ENCODE data around the gene SEC23B. TPM values are rescaled to one million over a fixed set of nuclear protein-coding genes. Genes with fewer than 3 reads are reported as not detected.

SEC23B gene
- total RNA-seq, 1 donor from 2014 or later, result 43.6 TPM

GRCh38 chr20:18585134-18585533 lies 77.4 kb downstream of the SEC23B start:
- DNase-seq (ENCODE audit: low spot score), result no peak

GRCh38 chr20:18587665-18588573 lies 80.2 kb downstream of the SEC23B start, which contains the start of gene DTD1:
TSS of gene DTD1 (plus strand) at chr20:18588054. CDS start at chr20:18588073, 19 bp downstream.
- DNase-seq (ENCODE audit: low spot score), result peak; percentile 97

DNA sequence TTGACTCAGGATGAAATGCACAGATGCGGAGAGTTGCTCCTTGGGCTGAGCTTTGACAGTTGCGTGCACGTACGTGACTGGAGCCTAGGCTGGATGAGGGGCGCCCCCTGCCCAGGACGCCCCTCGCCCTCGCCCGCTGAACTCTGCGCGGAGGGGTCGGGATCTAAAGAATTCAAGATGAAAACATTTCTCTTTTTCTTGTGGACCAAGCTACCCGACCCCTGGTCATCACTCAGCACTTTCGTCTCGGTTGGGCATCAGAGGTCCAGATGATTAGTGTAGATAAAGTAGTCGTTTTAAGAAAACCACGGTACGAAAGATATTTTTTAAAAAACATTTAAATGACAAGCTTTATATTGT lies 80.8 kb downstream of the SEC23B start:
- DNase-seq (ENCODE audit: low spot score), result no peak

GRCh38 chr20:18589941-18590674 lies 82.4 kb downstream of the SEC23B start:
- no peak for DNase-seq (ENCODE audit: low spot score)

DNA sequence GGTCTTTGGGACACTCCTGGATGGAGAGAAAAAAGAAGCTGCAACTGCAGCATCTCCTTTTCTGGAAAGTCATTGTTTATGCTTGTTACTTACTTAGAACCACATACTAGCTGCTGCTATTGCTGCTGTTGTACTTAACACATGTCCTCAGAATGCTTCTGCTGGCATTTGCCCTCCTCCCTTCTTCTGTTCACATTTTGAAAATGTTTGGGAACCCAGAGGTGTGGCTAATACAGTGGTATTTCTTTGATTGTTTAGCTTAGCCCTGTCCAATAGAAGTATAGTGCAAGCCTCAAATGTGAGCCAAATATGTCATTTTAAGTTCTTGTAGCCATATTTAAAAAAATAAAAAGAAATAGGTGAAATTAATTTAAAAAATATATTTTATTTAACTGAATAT lies 88.5 kb downstream of the SEC23B start:
- DNase-seq (ENCODE audit: low spot score), result no peak

DNA sequence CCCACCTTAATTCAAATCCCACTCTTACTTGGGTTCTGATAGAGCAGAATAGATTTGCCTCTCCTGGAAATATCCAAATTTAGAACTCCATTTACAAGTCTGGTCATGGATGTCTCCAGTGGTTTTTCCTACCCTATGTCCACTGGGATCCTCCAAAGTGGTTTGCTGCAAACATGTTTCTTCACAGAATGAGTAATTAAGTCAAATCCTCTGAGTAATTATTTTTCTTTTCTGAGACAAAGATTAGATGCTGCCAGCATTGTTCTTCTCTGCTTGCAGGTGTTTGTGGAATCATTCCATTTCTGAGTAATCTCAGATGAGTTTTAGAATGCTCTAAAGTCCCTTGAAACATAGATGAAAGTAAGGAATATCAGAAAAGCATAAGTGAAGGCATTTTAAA lies 102.0 kb downstream of the SEC23B start:
- DNase-seq (ENCODE audit: low spot score), result no peak

Small RNA genes lying within 50 kb of the gene (microRNA-seq; reads per million reads assigned to microRNA genes)
- gene MIR3192 (ENCODE audit: borderline number of aligned reads), result not detected

Other genes with a start within 250 kb of the SEC23B start
- gene ZNF133, start 219.4 kb upstream of the SEC23B start, total RNA-seq, result 12.4 TPM
- 1.3 TPM for gene DZANK1, start 40.9 kb upstream of the SEC23B start, total RNA-seq
- 7.5 TPM for gene POLR3F, start 40.5 kb upstream of the SEC23B start, total RNA-seq
- gene RBBP9, start 10.7 kb upstream of the SEC23B start, total RNA-seq, result 16.9 TPM
- gene SMIM26, start 59.5 kb downstream of the SEC23B start, total RNA-seq, result 65.9 TPM
- gene DTD1, start 80.1 kb downstream of the SEC23B start, total RNA-seq, result 26.5 TPM

All from mesenteric fat pad (tissue), 1 donor.